GM18517 (cell line): ENCODE data around the gene PTGIR.

Experiments used
- ATAC-seq: cut with Tn5 transposase; IDR thresholded peaks from one replicate; pipeline ENCODE4 v1.9.1; 2021; ENCODE audit warnings: mild to moderate bottlenecking, moderate library complexity; ENCODE audit not compliant: unreplicated experiment

PTGIR gene, protein sequence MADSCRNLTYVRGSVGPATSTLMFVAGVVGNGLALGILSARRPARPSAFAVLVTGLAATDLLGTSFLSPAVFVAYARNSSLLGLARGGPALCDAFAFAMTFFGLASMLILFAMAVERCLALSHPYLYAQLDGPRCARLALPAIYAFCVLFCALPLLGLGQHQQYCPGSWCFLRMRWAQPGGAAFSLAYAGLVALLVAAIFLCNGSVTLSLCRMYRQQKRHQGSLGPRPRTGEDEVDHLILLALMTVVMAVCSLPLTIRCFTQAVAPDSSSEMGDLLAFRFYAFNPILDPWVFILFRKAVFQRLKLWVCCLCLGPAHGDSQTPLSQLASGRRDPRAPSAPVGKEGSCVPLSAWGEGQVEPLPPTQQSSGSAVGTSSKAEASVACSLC

DNA sequence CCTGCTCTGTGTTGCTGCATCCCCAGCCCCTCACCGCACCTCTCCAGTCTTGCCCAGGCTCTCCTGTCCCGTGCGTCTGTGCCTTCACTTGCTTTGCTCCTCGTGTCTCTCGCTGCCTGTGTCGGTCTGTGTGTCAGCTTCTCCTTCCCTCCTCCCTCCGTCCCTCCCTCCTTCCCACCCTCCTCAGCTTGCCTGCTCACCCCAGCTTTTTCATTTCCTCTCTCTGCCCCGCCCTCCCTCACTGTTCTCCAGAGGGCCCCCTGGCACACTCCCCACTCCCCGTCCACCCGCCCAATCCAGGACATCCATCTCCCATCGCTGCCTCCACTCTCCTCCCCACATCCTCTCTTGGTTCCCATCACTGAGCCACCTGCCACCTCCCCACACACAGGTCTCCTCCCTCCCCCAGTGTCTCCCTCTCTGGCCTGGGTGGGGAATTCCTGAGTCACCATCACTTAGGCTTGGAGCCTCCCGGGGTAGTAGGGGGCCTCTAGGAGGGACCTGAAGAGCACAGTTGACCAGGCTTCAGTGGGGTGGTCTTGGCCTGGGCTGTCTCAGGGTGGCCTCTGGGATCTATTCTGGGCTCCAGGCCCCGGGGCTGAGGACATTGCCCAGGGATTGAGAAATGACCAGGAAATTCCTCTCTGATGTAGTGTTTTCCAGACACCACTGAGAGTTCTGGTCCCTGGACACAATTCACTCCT, at the start of gene PTGIR:
TSS of gene PTGIR (minus strand) at position 132 of the 704 bp plus-strand sequence. CDS start 864 bp downstream, outside the sequence.
- no peak for ATAC-seq

DNA sequence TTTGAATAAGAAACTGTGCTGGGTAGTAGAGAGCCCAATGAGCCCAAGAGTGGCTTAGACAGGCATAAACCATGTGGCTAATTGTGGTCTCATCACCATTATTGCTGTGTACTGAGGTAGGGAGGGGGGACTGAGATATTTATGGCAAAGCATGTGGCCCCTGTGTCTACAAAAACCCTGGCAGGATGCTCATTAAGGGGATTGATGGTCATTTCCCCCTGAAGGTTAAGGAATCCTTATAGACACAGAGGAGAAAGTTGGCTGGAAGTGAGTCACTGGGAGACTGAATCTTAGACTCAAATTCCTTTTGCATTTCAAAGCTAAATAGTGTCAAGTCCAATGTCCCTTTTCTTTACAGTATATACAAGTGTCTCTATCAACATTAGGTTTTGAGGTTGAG, 45.9 kb upstream of the PTGIR start:
- no peak for ATAC-seq

DNA sequence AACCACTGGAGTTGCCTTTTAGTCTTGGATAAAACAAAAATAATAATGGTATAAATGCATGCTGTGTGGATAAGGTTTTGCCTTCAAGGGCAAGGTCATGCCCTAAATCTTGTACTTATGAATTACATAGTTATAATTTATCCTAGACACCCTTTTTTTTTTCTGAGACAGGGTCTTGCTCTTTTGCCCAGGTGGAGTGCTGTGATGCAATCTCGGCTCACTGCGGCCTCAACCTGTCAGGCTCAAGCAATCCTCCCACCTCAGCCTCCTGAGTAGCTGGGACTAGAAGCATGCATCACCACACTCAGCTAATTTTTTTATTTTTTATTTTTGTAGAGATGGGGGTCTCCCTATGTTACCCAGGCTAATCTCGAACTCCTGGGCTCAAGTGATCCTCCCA, 43.8 kb upstream of the PTGIR start:
- no peak for ATAC-seq

DNA sequence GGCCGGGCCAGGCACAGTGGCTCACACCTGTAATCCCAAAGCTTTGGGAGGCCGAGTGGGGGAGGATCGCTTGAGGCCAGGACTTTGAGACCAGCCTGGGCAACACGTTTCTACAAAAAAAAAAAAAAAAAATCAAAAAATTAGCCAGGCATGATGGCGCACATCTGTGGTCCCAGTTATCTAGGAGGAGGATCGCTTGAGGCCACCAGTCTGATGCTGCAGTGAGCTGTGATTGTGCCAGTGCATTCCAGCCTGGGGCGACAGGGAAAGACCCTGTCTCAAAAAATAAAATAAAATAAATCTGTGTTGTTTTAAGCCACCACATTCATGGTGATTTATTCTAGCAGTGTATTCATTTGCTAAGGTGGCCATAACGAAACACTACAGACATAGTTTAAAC, 40.2 kb upstream of the PTGIR start:
- ATAC-seq: no peak

DNA sequence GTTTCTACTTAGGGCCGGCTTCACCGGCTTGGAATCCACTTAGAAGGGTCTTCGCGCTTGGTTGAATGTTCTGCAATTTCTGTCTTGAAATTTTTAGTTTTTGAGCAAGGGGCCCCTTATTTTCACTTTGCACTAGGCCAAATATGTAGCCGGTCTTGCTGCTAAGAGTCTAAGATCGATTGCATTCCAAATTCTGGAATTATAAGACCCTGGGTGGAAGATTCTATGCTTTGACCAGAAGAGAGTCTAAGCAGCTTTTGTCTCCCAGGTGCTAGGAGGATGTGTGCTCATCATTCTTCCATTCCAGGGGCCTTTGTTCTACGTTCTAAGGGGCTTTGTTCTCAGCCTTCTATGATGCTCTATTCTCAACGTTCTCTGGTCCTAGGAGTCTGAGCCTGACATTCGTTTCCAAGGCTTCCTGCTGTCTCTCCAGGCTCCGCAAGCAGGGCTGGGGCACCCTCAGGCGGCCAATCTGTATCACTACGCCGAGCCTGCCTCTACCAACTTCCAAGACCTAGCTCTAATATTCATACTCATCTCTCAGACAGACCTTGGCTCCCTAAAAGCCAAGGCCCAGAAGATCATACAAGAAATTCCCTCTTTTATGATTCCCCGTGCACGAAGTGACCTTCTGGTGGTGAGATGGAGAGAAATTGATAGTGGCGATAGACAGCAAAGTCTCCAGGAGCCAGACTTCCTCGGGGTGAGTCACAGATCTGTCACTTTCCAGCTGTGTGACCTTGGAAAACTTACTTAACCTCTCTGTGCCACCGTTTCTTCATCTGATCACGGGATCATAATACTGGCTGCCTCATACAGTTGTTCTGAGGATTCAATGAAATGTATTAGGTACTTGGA, 37.1 kb upstream of the PTGIR start:
- ATAC-seq: no peak

DNA sequence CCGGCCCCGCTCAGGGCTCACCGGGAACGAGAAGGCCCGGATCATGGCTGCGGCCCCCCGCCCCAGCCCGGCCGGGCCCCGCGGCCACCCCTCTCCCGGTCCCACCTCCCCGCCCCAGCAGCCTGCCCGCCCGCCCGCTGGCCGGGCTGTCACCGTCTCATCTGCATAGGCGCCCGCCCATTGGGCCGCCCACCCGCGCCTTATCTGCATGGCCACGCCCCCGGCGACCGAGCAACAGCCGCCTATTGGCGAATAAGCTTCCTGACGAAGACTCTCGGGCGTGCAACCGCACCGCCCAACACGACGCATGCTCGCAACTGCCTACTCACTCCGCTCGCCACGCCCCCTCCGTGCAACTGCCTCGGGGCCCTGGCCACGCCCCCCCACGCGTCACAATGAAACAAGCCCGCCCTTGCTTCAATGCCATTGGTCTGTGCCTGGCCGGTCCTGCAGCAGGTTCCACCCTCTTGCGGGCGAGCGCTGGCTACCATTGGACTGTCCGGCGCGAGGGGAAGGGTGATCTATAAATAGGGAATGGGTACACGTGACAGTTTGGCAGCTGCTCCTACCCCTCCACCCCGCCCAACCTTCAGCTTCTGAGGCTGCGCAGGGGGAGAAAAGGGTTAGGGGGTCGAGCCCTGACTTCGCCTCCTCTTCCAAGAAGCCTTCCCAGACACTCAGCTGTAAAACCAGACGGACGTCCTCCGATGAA, 36.3 kb upstream of the PTGIR start, which contains the start of gene DACT3:
TSS of gene DACT3 (minus strand) at position 163 of the 712 bp plus-strand sequence. CDS start at position 45, 118 bp downstream.
- peak; percentile 90 for ATAC-seq

DNA sequence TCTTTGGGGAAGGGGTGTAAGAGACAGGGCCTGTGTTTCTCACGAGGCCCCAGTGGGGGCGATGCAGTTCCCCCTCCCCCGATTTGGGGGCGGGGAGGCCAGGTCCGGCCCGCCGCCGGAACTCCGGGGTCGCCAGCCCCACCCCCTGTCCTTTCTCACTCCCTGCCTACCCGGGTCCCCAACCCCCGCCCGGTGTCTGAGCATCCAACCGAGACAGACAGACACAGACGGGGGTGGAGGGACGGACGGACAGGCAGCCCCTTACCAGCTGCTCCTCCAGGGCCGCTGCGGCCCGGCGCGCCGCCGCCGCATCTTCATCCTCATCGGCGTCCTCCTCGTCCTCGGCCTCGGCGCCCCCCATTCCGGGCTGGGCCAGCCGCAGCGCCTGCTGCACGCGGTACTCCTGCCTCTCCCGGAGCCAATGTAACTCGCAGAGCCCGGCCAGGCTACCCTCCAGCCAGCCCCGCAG, 35.7 kb upstream of the PTGIR start:
- peak; percentile 3 for ATAC-seq

DNA sequence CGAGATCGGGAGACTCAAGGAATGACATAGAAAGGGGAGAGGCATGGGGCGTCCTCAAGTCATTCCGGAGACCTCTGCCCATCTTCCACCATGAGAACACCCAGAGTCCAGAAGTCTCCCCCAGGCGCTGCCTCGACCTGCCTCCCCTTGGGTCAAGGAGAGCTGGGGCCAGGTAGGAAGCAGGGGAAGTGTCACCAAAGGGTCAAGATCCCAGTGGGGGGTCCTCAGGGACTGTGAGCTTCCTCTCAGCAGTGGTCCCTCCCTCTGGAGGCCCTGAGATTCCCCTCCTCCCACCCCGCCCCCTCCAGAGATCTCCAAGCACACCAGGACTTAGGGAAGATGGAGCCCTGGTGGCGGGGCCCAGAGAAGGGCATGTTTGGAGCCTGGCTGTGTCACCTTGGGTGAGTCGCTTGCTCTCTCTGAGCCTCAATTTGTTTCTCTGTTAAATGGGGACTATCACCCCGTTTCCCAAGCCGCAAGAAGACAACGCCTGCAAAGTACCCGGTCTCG, 35.2 kb upstream of the PTGIR start:
- ATAC-seq: no peak

DNA sequence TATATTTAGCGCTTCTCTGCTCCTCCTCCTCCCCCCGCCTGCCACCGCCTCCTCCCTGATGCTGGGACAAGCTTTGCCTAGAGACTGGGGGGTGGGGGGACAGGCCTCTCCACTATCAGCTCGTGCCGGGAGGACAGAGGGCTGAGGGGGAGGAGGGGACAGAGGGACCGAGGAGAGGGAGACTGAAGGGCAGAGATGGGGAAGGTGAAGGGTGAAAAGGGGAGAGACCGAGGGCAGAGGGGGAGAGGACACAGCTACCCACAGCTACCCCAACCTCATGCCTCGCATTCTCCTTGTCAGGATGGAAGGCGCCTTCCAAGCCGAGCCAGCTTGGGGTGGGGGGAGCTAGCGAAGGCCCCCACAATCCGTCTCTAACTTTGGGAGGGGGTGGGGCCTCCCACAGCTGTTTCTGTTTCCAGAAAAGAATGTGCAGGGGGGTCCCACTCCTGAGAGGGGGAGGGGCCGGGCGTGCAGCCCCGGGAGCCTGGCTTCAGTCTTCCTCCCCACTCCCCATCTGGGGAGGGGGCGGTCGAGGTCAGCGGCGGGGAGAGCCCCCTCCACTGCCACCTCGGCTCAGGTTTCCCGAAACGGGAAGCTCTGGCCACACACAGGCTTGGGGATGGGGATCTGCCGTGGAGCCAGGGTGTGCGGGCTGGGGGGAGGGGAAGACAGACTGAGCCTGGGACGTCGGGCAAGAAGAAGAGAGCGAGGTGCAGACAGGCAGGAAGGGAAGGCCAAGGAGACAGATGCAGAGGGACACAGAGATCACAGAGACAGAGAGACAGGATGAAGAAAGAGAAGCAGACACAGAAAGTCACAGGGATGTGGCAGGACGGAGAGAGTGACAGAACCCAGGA, 34.5 kb upstream of the PTGIR start:
- no peak for ATAC-seq

DNA sequence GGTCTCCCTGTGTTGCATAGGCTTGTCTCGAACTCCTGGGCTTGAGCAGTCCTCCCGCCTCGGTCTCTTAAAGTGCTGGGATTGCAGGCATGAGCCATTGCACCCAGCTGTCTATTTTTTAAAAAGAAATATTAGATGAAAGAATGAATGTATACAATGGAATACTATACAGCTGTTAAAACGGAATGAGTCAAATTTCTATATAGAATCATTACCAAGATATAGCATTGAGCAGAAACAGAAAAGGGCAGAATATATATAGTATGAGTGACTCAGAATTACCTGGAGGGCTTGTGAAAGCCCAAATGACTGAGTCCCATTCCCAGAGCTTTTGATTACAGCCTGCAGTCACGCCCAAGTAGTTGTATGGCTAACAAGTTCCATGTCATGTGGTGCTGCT, 31.7 kb upstream of the PTGIR start:
- ATAC-seq: no peak

DNA sequence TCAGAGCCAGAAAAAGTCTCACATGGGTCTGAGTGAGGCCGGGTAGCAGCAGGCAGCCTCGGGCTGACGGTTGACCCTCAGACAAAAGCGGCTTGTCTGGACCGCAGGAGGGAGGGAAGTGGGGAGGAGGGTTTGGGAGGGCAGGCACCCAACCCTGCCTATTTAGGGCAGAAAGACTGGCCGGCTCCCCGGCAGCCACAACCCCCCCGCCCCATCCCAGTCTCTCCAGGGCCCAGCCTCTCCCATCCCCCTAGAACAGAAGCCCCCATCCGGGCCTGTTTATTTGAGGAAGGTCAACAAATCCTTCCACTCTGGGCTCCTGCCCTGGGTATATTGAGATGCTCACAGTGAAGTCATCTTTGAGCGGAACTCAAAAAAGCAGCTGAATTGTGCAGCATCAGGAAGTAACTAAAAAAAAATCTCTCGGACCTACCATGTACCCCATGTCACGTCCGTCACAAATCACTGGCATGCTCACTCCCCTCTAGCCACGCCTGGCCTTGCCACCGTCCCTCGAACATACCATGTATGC, 29.8 kb upstream of the PTGIR start:
- ATAC-seq: no peak

DNA sequence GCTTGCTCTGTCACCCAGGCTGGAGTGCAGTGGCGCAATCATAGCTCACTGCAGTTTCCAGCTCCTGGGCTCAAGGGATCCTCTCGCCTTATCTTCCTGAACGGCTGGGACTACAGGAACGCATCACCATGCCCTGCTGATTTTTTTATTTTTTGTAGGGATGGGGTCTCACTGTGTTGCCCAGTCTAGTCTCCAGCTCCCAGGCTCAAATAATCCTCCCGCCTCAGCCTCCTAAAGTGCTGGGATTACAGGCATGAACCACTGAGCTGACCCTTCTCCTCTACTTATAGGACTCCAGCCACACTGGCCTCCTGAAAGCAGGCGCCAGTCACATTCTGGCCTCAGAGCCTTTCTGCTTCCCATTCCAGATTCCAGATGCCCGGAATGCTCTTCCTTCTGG, 25.6 kb upstream of the PTGIR start:
- no peak for ATAC-seq

DNA sequence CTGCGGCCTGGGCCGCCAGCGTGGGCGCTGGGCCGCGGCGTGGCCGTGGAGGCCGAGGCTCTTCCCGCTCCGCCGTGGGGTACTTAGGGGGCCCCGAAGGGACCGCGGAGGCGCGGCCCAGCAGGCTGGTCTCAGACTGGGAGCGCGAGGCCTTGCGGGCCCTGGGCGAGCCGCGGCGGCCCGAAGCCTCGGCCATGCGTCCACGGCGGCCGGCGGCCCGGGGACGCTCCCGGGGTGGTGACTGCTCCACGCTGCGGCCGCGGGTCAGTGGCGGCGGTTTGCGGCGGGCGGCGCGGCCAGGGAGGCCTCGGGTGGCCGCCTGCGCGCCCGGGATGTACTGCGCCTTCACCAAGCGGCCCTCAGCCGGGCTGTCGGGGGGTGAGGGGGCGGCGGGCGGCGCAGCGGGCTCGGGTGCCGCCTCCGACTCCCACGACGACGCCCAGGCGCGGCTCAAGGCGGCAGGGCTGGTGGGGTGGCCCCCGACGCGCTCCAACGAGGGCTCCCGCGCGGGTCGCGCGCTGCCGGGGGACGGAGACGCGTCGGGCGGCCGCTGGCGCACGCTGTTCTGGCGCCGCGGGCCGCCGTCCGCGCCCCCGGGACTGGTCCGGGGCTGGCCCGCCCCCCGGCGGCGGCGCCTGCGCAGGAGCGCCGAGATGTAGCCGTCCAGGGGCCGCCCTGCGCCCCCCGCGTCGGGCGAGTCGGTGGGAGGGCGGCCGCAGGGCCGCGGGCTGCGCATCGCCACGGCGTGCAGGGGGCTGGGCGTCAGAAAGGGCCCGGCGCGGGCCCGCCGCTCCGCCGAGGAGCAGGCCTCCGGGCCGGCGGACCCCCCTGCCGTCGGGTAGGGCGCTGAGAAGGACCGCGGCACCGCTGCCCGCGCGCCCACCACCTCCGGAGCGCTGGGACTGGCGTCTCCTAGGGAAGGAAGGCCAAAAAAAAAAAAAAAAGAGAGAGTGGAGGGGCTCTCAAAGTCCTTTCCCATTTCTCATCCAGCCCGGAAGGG, 24.4 kb upstream of the PTGIR start:
- ATAC-seq: no peak

DNA sequence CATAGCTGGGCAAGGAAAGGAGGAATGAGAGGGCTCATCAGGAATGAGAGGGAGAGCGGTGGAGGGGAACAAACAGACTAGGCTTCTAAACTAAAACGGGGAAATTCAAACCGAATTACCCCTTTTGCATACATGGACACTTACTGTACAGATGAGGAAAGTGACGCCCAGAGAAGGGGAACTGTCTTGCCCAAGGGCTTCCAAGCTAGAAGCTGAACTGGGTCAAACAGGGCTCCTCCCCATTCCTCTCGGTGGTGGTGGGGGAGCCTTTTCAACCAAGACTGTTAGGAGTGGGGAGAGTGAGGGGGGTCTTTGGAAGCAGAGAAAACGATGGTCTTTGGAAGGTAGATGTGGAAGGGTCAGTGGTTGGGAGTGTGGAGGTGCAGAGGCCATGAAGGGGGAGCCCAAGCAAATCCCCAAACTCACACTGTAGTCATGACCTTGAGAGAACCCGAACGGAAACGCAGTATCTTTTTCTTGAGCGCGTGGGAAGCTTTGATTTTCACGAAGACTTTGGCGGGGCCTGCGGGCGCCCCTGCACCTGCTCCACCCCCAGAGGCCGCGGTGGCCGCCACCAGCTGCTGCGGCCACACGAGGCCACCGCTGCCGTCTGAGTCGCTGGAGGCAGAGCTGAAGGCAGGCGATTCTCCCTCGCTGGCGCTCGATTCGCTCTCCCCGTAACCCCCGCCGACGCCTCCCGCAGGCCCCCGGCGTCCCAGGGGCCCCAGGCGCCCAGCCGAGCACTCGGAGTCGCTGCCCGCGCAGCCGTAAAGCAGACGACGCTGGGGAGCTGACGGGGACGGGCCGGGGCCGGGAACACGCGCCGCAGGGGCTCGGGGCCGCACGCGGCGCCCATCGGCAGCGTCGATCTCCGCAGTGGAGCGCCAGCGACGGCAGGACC, 23.4 kb upstream of the PTGIR start:
- no peak for ATAC-seq

DNA sequence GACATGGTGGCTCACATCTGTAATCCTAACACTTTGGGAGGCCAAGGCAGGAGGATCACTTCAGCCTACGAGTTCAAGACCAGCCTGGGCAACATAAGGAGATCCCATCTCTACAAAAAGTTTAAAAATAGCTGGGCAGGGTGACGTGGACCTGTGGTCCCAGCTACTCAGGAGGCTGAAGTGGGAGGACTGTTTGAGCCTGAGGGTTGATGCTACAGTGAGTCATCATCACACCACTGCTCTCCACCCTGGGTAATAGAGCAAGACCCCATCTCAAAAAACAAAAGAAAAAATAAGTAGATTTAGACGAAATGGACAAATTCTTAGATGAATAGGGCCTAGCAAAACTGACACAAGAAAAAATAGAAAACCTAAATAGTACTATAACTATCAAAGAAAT, 21.5 kb upstream of the PTGIR start:
- ATAC-seq: no peak

DNA sequence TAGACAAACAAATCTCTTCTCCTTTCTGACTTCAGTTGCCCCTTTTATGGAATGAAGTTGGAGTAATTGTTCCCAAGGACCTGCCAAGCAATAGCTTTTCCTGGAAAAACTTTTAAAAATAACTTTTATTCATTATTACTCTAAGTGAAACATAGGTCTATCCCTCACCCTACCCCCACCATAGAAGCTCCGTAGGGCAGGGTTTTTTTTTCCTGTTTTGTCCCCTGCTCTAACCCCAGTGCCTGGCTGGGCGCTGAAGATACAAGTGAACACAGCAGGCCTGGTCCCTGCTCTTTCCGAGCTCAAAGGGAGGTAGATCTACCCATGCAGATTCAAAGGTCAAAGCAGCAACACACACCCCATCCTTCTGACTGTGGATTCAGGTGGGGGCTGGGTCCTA, 19.8 kb upstream of the PTGIR start:
- ATAC-seq: no peak

DNA sequence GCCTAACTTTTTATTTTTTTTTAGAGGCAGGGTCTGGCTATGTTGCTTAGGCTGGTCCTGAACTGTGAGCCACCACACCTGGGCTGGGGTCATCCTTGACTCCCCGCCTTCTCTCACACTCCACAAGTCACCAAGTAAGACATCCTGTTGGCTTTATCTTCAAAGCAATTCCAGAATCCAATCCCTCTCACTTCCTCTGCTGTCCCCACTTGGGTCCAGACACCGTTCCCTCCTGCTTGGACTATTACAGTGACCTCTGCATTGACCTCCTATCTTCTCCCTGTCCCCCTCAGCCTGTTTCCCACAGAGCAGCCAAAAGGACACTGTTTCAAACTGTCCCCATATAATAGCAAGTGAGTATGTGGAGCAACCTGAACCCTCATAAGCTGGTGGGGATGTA, 15.8 kb upstream of the PTGIR start:
- ATAC-seq: no peak
